Hematopoietic multipotent progenitor cell treated with erythropoietin and hydrocortisone succinate and interleukin-3 and kit ligand, for 4 days (in vitro differentiated cells): ENCODE results near the gene TNFRSF21.
A peak's percentile ranks its signal among the peaks of the same experiment; 100 is the strongest.
"Not testable (repeated sequence)": the region's sequence is repeated elsewhere in the genome, so short reads cannot be mapped to it uniquely, and the experiment has no call there.

Source experiments
- DNase-seq: peaks from one replicate; pipeline ENCODE4 v3.0.0-alpha.2; 2015

The TNFRSF21 gene

DNA sequence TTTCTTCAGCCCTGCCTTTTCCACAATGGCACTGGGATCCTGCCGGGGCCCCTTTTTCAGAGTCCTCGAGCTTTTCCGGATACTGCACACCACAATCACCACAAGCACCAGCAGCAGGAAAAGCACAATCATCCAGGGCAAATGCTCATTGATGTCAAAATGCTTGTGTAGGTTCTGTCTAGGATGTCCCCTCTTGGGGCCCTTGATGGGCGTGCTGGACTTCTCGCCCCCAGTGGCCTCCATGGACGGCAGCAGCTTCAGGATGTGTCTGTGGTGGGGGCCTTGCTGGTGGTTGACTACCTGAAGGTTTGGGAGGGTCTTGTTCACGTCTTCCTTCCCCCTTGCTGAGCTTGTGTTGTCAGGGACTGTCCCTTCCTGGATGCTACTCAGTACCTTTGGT lies 25.7 kb downstream of the TNFRSF21 start:
- DNase-seq = no peak

DNA sequence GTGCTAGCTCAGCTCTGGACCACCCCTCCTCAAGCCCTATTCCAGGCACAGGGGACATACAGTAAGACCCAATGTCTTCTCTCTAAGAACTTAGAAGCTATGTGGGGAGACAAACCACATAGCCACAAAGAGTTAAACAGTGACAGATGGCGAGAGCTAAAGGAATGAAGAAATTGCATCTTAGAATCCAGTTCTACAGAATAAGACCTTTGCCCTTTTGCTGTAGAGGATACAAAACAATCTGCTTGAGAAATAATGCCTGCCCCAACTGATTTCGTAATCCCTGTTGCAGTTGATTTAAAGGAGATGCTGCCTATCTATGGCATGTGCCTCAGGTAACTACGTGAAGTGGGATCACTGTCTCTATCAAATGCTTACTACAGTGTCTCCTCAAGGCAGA lies 31.2 kb downstream of the TNFRSF21 start:
- peak; percentile 60 for DNase-seq

DNA sequence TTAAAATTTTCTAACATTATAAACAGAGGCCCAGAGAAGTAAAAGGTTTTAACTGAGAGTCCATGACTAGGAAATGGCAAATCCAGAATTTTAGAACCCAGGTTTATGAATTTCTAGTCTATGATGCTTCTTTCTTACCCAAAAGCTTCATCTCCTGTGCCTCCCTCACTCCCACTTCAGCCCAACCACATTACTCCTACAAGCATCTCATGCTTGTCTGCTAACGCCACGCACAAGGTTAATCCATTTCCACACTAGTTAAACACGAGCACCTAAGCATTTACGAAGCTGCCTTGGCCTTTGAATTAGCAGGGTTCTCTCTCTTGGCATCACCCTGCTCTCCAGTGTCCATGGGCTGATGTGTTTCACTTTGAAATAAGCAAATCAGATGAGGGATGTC lies 32.0 kb downstream of the TNFRSF21 start:
- DNase-seq = no peak

DNA sequence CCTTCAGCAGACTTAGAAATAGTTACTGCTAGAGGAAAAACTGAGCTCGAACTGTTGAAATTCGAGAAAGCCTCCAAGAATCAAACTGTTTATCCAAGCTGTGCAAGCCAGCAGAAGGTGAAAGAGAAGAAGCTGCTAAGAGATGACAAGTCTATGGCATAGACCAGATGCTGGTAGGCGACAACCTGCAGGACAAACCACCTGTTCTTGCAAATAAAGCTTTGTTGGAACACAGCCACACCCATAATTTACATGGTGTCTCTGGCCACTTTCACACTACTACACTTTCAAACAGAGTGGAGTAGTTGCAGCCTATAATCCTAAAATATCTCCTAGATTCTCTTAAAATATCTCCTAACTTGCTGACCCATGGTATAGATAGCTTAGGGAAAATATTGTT lies 33.3 kb downstream of the TNFRSF21 start:
- no peak for DNase-seq

DNA sequence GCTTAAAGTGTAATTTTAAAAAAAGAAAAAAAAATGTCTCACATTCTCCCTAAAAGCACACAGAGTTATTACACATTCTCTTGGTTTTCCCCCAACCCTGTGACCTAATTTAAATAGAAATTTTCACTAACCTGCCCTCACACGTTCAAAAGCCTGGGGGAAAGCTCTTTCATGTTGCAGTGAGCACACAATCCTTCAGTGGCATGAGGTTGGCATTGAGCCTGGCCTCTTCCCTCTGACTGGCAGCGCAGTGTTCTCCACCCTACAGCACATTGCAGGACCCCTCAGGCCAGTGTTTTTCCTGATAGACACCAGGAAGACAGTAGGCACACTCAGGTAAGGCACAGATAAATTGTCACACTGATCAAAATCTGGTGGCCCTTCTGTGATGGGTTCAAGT lies 34.1 kb downstream of the TNFRSF21 start:
- DNase-seq = no peak

DNA sequence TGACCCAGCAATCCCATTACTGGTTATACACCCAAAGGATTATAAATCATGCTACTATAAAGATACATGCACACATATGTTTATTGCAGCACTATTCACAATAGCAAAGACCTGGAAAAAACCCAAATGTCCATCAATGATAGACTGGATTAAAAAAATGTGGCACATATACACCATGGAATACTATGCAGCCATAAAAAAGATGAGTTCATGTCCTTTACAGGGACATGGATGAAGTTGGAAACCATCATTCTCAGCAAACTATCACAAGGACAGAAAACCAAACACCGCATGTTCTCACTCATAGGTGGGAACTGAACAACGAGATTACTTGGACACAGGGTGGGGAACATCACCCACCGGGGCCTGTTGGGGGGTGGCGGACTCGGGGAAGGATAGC lies 34.6 kb downstream of the TNFRSF21 start:
- not testable (repeated sequence) for DNase-seq

DNA sequence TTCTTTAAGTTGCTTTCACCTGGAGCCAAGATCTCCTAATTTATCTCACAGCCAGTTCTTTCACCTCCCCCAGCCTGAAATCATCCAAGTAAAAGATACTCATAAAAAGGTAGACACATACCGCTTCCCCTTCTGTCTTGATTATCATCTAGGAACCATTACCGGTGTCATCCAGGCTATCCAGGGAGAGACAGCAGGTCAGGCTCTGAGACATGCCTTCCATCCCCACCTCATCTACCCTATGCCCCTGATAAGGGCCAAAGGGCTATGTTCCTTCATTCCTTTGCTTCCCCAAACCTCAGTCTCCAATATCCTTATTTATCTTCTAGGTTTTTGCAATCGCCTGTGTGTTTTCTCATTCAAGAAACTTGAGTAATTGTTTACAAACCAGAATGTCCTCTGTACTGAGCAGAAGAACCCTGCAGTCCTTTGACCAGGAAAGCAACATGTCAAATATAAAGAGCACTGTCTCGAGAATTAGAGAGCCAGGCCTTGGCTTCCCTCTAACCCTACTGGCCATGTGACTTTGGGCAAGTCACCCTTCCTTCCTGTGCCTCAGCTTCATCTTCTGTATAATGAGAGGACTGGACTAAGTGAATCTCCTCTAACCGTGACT lies 41.0 kb downstream of the TNFRSF21 start:
- DNase-seq = no peak

DNA sequence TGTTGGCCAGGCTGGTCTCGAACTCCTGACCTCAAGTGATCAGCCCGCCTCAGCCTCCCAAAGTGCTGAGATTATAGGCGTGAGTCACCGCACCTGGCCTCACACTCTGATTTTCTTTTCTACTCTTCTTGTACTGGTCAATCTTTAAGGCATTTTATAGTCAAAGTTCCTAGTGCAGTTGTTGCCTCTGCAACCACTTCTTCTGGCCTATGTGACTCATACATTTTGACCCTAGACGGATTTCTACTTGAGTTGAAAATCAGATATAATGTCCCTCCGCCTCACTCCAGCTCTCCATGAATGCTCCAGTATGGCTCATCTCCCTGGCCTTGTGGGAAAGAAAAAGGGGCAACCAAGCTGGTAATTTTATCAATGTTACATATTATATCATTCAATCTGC lies 42.4 kb downstream of the TNFRSF21 start:
- DNase-seq = no peak

DNA sequence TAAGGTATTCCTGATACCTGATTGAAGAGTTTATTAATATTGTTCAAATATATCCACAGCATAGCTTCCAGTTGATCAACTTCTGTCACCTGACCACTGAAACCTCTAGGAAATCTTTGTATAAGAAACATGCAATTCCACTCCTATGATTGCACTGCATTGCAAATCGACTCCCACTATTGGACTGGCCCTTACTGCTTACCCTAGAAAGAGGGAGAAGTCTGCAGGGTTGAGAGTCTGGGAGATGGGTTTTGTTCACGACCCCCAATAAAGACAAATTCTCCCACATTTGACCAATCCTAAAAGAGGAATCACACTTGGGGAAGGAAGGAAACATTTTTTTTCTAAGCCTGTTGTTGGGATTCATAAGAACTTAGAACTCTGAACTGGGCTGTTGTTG lies 43.7 kb downstream of the TNFRSF21 start:
- DNase-seq = no peak

DNA sequence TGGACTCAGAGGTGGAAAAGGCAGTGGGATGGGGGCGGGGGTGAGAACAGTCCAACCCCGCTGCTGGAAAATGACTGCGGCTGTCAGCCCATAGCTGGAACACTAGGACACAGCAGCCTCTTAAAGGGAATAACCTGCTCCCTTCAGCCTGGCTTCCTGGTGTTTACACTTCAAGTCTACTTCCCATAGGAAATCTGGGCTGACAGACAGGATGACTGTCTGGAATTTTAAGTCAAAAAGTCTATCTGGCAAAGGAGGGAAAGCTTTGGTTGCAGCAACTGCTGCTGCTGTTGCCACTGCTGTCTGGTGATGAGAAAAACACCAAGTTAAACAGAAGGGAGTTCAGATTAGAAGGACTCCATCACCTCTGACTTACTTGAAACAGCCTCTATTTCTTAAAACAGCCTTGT lies 44.9 kb downstream of the TNFRSF21 start:
- DNase-seq = no peak

DNA sequence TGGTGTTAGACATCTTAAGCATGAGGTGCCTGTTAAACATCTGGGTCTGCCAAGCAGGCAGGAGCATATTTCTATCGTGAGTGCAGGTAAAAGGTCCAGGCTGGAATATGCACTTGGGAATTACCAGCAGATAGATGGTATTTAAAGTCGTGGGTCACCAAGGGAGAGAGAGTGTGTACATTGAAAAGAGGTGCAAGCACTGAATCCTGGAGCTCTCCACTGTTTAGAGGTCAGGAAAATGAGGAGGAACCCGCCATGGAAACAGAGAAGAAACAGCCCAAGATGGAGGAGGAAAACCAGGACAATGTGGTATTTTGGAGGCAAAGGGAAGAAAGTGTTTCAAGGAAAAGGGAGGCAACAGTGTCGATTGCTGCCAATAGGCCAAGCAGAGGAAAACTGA lies 46.4 kb downstream of the TNFRSF21 start:
- DNase-seq = no peak

DNA sequence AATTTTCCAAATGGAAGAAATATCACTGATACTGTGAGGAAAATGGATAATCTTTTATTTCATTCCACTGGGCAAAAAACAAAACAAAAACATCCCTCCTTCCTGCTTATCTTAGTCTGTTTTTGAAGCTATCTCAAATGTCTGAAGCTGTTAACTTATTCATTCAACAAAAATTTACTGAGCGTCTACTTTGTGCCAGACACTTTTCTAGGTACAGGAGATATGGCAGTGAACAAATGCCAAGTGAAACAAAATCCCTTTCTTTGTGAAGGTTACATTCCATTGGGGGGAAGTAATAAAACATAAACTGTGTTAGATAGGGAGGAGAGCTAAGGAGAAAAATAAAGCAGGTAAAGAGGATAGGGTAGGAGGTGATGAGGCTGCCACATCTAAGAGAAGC lies 47.5 kb downstream of the TNFRSF21 start:
- DNase-seq = no peak

DNA sequence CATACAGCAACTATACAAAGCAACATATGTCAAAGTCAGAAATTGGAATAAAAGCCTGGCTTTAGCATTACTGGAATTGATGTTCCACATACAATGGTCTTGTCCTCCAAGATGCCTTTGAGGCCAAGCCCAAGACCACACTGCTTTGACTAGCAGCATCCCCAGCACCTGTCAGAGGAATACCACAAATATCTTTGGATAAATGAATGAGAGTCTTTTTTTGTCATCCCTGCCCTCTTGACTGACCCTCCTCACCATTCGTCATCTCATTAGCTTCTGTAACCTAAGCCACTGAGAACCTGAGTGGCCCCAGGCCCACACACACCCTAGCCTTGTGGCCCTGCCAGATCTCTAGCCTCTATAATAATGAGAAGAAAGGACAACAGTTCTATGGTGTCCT lies 48.5 kb downstream of the TNFRSF21 start:
- DNase-seq = no peak

DNA sequence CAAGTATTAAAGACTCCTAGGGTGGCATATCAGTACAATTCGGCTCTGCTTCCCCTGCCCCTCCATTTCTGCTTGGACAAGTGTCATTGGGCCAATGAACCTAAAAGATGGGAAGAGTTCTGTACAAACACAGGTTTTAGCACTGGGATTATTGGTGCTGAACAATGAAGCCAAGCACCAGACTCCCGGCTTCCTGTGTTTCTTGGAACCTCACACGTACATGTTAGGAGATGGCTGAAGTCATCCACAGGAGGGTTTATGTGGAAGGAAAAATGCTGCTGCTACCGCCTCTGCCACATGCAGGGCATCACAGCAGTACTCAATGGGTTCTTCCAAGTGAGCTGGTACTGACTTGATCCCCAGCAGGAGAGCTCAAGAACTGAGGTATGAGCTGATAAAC lies 49.7 kb downstream of the TNFRSF21 start:
- no peak for DNase-seq

DNA sequence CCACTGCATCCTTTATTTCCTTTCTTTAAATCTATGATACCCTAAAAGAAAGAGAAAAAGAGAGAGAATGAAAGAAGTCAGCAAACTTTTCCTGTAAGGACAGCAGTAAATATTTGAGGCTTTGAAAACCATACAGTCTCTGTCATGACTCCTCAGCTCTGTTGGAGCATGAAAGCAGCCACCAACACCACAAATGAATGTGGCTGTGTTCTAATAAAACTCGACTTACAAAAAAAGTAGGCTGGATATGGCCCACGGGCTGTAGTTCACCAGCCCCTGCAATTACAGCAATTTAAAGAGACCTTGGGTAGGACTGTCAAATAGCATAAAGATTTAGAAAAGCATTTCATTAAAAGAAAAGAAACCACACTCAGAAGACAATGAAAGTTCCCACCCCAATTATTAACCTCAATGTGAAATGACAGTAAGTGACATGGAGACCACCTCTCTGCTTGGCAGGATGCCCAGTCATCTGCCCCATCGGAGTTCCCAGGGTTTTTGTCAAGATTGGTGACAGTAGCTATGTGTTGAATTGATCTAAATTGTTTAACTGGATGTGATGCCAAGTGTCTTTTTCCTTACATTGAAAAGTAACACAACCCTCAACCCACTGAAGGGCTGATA lies 50.9 kb downstream of the TNFRSF21 start:
- DNase-seq = no peak

DNA sequence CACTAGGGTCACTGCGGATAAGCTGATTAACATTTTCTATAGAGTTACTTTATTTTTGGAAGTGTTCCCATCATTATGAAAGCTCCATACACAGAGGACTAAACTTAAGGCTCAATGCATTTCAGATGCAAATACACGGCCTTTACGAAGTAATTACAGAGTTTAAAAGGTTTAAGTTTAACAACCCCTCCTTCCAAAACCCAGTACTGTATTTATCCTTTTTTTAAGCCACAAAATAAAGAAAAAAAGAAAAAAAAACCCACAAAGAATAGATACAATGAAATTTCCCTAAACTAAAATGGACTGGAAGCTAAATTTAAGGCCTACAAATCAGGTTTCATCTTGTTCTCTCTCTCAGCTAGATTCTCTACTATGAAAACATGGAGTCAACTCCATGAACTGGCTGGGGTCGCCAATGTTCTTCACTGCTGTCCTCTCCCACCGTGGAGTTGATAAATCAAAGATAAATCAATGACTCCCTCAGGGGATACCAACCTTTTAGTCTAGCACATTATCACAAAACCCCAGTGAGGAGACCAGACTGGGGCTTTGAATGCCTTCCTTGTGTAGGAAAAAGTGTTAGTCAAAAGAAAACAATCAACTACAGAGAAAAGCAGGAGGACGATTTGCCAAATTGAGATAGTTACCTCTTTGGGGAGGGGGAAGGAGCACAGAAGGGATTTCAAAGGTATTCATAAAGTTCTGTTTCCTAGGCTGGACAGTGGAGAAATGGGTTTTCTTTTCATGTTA lies 52.5 kb downstream of the TNFRSF21 start:
- no peak for DNase-seq

DNA sequence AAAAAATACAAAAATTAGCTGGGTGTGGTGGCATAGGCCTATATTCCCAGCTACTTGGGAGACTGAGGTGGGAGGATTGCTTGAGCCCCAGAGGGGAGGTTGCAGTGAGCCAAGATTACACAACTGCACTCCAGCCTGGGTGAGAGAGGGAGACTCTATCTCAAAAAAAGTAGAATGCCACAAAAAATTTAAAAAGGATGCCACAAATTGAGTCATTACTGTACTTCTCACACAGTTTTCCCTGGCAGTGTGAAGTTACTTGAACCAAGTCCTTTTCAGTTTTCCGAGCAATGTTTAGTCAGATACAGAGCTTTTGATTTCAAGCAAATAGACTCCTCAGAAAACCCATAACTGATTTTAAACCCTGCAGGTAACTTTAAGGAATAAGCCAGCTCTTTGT lies 53.3 kb downstream of the TNFRSF21 start:
- DNase-seq = no peak

DNA sequence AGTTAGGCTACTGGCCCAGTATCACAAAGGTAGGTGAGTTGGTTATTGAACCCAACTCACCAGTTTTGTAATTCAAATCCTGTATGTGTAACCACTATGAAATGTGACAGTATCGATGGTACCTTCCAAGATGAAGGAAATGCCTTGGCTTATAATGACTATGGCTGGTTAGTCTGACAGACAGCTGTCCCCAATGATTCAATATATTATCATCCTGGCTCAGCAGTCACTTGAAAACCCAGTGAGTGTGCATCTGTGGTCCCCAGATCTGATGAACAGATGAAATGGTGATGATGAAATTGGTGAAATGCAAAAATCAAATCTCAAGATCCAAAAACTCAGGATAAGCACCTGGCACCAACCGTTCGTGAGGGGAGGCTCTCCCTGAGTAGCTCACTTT lies 54.8 kb downstream of the TNFRSF21 start:
- no peak for DNase-seq

DNA sequence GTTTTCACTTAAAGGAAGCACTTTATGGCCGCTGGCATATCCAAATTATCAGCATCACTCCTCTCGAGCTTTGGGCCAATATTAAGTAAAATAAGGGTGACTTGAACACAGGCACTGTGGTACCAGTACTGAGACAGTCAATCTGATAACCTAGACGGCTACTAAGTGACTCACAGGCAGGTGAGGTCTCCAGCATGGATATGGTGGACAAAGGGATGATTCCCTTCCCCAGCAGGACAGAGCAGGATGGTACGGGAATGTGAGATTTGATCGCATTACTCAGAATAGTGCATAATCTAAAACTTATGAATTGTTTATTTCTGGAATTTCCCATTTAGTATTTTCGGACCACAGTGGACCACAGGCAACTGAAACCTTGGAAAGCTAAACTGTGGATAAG lies 55.7 kb downstream of the TNFRSF21 start:
- no peak for DNase-seq

DNA sequence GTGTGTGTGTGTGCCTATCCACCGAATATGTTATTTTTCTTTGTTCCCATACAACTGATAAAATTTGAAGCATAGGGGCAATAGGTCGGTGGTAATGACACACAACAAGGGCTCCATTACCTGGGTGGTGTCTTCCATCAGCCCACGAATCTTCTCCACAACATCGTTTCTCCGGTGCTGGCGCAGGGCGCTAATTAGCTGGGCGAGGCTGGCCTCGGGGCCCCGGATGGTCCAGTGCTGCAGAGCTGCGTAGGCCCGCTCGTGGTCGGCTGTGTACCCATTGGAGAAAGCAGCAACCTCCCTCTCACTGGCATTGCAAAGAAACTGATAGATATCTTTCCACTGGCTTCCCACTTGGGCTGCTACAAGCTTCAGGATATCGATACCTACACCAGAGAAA lies 56.6 kb downstream of the TNFRSF21 start:
- DNase-seq = no peak

DNA sequence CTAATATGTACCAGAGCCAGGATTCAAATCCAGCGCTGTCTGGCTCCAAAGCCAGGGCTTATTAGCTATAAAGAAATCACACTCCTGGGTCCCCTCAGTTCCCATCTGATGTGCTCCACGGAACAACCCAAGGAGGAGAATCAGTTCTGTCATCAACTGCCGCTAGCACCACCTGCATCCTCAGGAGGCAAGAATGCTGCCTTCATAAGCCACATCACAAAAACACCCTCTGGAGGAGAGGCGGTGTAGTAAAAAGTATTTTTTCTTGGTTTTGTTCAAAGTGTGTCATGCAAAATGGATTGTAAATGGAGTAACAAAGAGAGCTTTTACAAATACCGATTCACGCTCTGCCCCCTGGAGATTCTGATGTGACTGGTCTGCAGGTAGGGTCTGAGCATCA lies 57.1 kb downstream of the TNFRSF21 start:
- DNase-seq = no peak

DNA sequence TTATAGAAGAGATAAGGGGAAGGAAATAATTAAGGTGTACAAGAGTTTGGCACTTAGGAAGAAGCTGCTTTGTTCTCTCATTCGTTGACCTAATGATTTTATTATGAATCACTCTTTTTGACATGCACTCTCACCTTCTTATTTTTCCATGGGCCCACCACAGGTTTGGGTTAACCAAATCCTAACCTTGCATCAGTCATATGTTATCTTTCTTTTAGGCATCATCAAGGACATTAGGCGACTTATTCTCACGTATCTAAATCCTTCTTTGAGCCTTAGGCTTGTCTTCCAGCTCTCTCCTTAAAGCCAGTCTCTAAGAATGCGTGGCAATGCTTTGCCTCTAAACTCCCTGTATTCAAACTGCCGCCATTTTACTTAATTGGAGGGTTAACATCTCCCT lies 58.3 kb downstream of the TNFRSF21 start:
- DNase-seq = no peak

DNA sequence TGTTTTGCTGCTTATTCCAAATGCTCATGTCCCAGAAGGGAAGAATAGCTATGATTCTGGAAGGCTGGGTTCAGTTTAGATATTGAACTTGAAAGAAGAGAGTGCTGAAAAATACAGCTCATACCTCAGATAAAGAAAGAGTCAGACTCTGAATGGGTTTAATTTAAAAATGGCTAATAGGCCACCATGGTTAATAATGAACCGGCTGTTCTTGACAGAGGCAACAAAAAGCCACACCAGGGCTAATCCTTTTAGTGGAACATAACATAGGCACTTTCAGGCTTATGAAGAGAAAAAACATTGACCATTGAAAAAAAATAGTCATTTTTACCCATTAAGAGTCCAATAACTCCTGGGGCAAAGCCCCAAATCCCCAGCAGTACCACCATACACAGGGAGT lies 59.4 kb downstream of the TNFRSF21 start:
- DNase-seq = no peak

DNA sequence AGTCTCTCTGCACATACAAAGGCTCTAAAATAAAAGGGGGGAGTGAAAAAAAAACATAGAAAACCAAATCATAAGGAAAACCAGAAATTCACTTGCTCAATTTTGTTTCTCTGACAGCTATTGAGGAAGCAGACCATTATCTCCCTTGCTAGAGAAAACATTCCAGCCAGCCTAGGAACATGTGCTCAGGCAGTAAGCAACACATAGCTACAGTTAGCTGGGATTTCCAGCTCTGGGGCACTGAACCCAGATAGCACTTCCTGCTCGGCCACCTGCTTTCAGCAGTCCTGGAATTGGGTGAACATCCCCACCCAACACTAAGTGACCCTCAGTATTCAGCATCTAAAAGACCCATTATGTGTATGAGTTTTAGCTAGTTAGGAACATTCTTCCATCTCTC lies 61.3 kb downstream of the TNFRSF21 start:
- DNase-seq = no peak
